Skin of body (tissue), 2 donors: Measurements from ENCODE around the gene DNAJC25. TPM values are rescaled to one million over a fixed set of nuclear protein-coding genes. Genes with fewer than 3 reads are reported as not detected.
A peak's percentile ranks its signal among the peaks of the same experiment; 100 is the strongest.
"Not testable (repeated sequence)": the region's sequence is repeated elsewhere in the genome, so short reads cannot be mapped to it uniquely, and the experiment has no call there.

Source experiments
- DNase-seq: peaks from one replicate; lab custom pipeline; 2025; lab: John Stamatoyannopoulos, UW
- total RNA-seq: library from RNA; depleted of rRNA; stranded (reverse); fragments of >200 nt; gene quantifications from one replicate; pipeline ENCODE4 v1.2.3, GENCODE V29; 2014

The DNAJC25 gene
- total RNA-seq, 1 donor from 2014 or later: 6.6 TPM

DNA sequence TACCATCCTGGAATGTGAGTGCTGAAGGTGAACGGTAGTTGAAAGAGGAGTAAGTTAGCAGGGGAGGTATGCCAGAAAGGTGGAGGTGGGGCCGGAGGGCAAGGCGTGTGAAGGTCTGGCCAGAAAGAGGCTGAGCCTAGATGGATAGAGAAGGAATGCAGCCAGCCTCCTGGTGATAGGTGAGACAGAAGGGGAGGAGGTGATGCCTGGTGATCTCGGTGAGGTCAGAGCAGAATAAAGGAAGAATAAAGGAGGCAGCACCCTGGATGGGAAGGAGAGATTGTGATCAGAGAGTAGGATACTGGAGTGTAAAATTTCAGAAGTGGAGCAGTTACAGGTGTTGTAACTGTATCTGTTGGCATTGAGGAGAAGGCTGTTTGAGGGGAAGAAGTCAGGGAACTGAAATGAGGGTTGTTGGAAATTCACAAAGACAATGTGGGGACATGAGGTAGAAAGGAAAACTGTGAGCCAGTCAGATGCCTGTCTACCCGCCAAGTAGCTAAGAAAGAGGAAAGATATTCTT lies 32.2 kb downstream of the DNAJC25 start:
- DNase-seq: no peak

GRCh38 chr9:111668026-111668573 lies 37.0 kb downstream of the DNAJC25 start:
- no peak for DNase-seq

- not testable (repeated sequence) for DNase-seq
Observed at GRCh38 chr9:111668601-111669000, 37.5 kb downstream of the DNAJC25 start.

DNA sequence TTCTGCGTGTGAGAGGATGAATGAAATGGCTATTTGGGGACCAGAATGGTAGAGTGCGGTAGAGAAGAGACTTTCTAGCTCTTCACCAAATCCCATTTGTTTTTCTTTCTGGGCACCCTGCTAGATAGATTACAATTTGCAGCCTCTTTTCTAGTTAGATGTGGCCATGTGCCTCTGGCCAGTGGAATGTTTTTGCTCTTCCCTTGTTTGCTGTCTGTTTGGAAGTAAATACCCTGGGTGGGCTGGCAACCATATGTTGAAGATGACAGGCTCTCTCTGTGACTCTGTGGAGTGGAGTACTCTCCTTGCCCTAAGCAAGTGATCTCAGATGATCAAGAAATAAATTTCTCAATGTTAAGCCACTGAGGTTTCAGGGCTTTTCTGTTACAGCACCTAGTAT lies 43.2 kb downstream of the DNAJC25 start:
- DNase-seq: no peak

DNA sequence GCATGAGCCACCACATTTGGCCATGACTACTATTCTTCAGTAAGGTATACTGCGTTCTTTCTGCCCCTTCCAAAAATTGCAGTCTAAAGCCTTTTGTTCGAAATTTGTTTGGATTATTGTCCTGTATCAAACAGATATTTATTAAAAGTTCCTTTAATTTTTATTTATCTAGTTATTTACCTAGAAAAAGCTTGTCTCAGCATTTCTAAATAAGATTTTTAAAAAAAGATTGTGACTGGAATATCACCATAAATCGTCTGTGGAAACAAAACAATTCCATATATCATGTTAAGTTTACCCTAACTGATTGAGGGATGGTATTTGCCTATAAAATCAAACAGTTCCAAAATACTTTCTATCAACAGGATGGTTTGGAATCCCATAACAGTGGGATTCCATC lies 45.0 kb downstream of the DNAJC25 start:
- no peak for DNase-seq

DNA sequence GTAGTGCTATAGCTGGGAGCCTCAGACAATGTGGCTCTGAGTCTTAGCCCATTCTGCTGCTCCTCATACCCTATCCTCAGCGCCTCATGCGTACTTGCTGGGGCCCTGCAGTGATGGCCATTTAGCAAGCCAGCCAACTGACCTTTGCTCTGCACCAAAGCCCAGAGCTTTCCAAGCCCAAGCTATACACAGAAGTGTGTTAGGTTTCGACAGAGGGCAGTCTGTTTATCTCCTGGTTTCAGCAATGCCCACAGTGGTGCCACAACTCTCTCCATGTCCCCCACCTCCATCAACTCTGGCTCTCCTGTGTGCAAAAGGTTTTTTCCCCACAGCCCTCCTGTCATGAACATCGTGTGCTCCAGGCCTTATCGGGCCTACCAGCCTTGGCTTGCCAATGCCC lies 47.2 kb downstream of the DNAJC25 start:
- DNase-seq: no peak

- no peak for DNase-seq
Observed at GRCh38 chr9:111679199-111679598, 48.1 kb downstream of the DNAJC25 start.

DNA sequence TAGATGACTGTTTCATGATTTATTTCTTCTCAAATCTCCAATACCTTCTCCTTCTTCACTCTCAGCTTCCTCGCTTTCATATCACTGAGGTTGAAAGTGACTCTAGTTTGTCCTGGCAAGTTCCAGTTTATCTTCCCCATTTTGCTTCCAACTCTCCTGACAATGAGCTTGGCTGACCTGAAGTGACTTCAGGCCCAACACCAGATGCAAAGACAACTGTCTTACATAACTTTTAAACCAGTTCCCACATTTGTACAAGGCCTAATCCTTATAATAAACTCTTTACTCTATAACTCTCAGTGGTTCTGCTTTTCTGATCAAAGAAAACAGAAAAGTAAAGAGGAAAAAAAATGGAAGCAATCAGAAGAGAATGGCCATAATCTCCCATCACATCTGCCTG lies 52.3 kb downstream of the DNAJC25 start:
- no peak for DNase-seq

- peak; percentile 5 for DNase-seq
Observed at GRCh38 chr9:111691672-111692329, 60.7 kb downstream of the DNAJC25 start.

DNA sequence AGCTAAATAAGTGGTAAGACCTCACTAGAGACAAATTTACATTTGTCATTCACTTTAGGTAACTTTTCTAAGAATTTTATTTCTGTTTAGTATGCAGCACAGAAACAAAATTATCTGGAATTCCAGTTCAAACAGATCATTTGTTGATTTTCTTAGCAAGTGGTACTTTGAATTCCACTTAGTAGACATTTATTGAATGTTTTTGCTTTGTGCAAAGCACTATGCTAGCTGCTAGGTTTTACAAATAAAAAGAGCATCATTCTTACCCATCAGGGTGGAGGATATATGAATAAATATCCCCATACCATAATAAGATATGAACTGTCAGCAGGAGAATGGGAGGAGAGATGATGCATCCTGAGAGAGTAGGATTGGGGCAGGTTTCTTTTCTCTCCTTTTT lies 65.7 kb downstream of the DNAJC25 start:
- DNase-seq: no peak

DNA sequence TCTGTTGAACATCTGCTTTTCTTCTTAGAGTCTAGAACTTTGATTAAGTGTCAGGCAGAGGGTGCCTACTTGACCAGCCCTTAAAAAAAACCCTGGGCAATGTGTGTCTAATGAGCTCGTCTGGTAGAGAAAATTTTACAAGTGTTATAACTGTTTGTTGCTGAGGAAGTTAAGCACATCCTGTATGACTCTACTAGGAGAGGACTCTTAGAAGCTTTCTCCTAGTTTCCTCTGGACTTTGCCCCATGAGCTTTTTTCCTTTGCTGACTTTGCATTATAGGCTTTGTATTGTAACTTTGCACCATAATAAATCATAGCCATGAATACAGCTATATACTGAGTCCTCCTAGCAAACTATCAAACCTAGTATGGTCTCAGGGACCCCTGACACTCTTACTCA lies 69.6 kb downstream of the DNAJC25 start:
- no peak for DNase-seq

Other genes starting within 250 kb of the DNAJC25 start
- gene ECPAS, start 147.0 kb upstream of the DNAJC25 start, total RNA-seq: 91.0 TPM
- 4.2 TPM for gene ZNF483, start 106.2 kb upstream of the DNAJC25 start, total RNA-seq
- gene PTGR1, start 31.7 kb upstream of the DNAJC25 start, total RNA-seq: 40.2 TPM
- gene GNG10, start 30.3 kb downstream of the DNAJC25 start, total RNA-seq: 34.5 TPM
- 0.79 TPM for gene SHOC1, start 163.6 kb downstream of the DNAJC25 start, total RNA-seq